ENCODE results near the gene PSMD4. TPM values are rescaled to one million over a fixed set of nuclear protein-coding genes. Genes with fewer than 3 reads are reported as not detected.
"Not testable (repeated sequence)": the region's sequence is repeated elsewhere in the genome, so short reads cannot be mapped to it uniquely, and the experiment has no call there.

The PSMD4 gene
- total RNA-seq, 3 donors from 2014 or later = 90.2 to 150 (median 95.1) TPM

DNA sequence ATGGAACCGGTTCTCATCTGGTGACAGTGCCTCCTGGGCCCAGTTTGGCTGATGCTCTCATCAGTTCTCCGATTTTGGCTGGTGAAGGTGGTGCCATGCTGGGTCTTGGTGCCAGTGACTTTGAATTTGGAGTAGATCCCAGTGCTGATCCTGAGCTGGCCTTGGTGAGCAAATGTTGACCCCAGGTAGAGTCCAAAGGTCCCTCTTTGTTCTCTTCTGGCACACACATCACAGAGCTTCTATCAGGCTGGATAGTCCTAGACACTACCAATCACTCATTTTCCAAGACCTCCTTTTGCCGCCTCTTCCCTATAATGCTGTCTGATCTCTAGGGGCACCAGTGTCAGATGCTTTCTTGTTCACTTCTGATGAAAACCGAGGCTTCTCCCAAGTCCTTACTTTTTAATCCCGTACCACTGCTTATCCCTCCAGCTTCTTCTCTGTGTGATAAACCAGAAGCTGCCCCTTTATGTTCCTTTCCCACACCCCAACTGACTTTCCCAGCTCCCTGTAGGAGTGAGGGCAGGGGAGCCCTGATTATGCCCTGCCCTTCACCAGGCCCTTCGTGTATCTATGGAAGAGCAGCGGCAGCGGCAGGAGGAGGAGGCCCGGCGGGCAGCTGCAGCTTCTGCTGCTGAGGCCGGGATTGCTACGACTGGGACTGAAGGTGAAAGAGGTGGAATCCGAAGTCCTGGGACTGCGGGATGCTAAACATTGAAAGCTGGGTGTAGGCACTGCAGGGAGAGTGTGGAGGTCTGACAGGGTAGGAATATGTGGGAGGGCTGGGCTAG, 11.1 kb downstream of the PSMD4 start:
- Histone ChIP-seq H3K9me3 (no peaks in the 10 kb centered on the region), H3K4me3 (no peak overlapping the region), H3K4me1 (ENCODE audit: low read depth) (no peaks in the 10 kb centered on the region), H3K36me3 (ENCODE audit: low read depth) (peaks cover 3% of the 10 kb centered on the region)
- intact Hi-C loops (cut with DNase I, micrococcal nuclease) = no loop called here
- DNase-seq = no peak
- TF ChIP-seq, protein P1, sequence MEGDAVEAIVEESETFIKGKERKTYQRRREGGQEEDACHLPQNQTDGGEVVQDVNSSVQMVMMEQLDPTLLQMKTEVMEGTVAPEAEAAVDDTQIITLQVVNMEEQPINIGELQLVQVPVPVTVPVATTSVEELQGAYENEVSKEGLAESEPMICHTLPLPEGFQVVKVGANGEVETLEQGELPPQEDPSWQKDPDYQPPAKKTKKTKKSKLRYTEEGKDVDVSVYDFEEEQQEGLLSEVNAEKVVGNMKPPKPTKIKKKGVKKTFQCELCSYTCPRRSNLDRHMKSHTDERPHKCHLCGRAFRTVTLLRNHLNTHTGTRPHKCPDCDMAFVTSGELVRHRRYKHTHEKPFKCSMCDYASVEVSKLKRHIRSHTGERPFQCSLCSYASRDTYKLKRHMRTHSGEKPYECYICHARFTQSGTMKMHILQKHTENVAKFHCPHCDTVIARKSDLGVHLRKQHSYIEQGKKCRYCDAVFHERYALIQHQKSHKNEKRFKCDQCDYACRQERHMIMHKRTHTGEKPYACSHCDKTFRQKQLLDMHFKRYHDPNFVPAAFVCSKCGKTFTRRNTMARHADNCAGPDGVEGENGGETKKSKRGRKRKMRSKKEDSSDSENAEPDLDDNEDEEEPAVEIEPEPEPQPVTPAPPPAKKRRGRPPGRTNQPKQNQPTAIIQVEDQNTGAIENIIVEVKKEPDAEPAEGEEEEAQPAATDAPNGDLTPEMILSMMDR (IDR thresholded peaks at IDR 0.05) = no peak
- peak; percentile 17 for ATAC-seq

DNA sequence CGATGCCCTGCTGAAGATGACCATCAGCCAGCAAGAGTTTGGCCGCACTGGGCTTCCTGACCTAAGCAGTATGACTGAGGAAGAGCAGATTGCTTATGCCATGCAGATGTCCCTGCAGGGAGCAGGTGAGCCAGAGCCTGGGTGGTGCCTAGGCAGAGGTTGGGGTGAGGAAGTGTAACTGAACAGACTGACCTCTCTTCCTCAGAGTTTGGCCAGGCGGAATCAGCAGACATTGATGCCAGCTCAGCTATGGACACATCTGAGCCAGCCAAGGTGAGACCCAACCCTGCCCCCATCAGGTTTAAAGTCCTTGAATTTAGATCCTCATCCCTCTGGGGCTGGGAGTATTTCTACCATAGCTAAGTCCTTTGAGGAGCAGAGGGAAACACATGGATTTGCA, 11.8 kb downstream of the PSMD4 start:
- peaks cover 3% of the 10 kb centered on the region for H3K36me3 ChIP-seq (ENCODE audit: low read depth)
- ATAC-seq = no peak

DNA sequence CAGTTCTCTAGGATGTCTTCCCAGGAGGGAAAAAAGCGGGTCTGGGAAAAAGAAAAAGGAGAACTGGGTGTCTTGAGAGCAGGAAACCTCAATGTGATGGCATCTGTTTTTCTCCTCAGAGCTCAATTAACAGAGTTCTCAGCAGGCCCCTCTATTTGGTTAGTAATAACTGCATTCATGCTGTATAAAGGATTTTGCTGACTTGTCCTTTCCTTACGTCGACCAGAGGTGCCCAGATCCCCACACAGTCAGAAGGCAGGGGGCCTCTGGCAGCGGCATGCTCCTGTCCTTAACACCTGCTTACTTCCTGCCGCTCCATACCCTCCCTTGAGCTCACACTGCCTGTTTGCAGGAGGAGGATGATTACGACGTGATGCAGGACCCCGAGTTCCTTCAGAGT, 12.3 kb downstream of the PSMD4 start:
- ATAC-seq (no peak), DNase-seq (no peak)
- Histone ChIP-seq H3K4me1 (ENCODE audit: low read depth) (no peaks in the 10 kb centered on the region), H3K9me3 (no peaks in the 10 kb centered on the region), H3K4me3 (no peak overlapping the region), H3K36me3 (ENCODE audit: low read depth) (peaks cover 3% of the 10 kb centered on the region)
- intact Hi-C loops (cut with DNase I, micrococcal nuclease) = no loop called here
- TF ChIP-seq, protein P1 (IDR thresholded peaks at IDR 0.05) = no peak

More for the DNA sequence above, 11.8 kb downstream of the PSMD4 start:
- Histone ChIP-seq H3K9me3 (no peaks in the 10 kb centered on the region), H3K4me1 (ENCODE audit: low read depth) (no peaks in the 10 kb centered on the region), H3K4me3 (no peak overlapping the region)
- TF ChIP-seq, protein P1 (IDR thresholded peaks at IDR 0.05) = no peak
- DNase-seq = no peak
- intact Hi-C loops (cut with DNase I, micrococcal nuclease) = no loop called here

DNA sequence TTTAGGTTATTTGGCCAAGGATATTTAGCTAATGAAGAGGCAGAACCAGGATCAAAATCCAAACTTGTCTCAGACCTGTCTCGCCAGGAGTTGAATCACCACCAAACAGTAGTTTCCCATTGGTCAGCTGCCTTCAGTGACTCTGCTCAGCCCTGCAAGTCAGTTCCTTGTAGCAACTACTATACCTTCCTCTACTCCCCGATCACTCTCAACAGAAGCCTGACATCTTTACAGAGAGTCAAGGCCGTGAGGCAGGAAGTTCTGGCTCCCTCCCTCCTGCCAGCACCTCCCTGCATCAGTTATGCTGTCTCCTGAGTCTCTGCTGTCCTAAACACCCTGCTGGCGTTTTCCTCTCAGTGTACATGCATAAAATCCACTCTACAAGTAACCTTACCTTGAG, 13.2 kb downstream of the PSMD4 start:
- ATAC-seq = no peak
- intact Hi-C loops (cut with DNase I, micrococcal nuclease) = no loop called here
- no peak overlapping the region for H3K4me3 ChIP-seq
- peaks cover 3% of the 10 kb centered on the region for H3K36me3 ChIP-seq (ENCODE audit: low read depth)
- H3K9me3 ChIP-seq = no peaks in the 10 kb centered on the region
- no peak for DNase-seq
- TF ChIP-seq, protein P1 (IDR thresholded peaks at IDR 0.05) = no peak
- H3K4me1 ChIP-seq (ENCODE audit: low read depth) = no peaks in the 10 kb centered on the region

DNA sequence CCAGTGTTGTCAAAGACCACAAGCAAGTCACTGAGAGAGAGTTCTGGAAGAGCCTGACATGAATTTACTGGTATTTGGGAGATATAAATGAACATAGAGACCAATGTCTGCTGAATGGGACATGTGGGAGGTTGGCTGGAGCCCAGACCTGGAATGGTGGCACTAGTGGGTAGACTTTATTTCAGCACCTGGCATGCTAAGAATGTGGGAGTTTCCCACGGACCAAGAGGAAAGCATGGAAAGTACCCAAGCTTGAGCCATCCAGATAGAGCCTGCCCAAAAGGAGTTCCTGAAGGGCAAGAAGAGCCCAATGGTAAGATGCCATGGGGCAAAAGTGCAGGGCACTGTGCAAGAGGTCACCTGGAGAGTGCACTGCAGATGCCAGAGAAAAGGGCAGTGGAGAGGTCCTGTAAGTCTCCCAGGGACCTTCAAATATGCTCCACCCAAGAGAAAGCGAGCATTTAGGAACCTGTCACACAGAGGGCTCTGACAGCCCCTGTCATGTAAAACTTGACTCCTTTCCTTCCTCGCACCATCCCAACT, 19.5 kb downstream of the PSMD4 start:
- H3K9me3 ChIP-seq = no peaks in the 10 kb centered on the region
- DNase-seq = no peak
- no peak overlapping the region for H3K4me3 ChIP-seq
- no peaks in the 10 kb centered on the region for H3K4me1 ChIP-seq (ENCODE audit: low read depth)
- ATAC-seq = no peak
- no peaks in the 10 kb centered on the region for H3K36me3 ChIP-seq (ENCODE audit: low read depth)
- TF ChIP-seq, protein P1 (IDR thresholded peaks at IDR 0.05) = no peak
- intact Hi-C loops (cut with DNase I, micrococcal nuclease) = no loop called here

DNA sequence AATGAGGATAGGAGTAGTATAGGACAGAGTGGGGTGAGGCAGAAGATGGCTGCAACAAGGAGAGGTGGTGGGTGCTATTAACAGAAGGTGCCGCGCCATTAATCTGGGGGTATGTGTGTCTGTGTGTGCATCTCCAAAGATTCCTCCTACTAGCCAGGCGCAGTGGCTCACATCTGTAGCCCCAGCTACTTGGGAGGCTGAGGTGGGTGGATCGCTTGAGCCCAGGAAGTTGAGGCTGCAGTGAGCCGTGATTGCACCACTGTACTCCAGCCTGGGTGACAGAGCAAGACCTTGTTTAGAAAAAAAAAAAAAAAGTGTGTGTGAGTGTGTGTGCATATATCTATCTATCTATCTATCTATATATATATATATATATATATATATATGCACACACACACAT, 20.8 kb downstream of the PSMD4 start:
- H3K36me3 ChIP-seq (ENCODE audit: low read depth); H3K9me3 ChIP-seq; DNase-seq; H3K4me1 ChIP-seq (ENCODE audit: low read depth); H3K4me3 ChIP-seq; intact Hi-C loops (cut with DNase I, micrococcal nuclease); ATAC-seq: not testable (repeated sequence)
